Activated CD4-positive, alpha-beta T cell treated with anti-CD3 and anti-CD28 coated beads for 1 hour (primary cell): ENCODE measurements around the gene FLT4.
A peak's percentile ranks its signal among the peaks of the same experiment; 100 is the strongest.
"Not testable (repeated sequence)": the region's sequence is repeated elsewhere in the genome, so short reads cannot be mapped to it uniquely, and the experiment has no call there.

Experiments
- DNase-seq: peaks from one replicate; pipeline ENCODE4 v3.0.0-alpha.2; 2020

FLT4 gene

DNA sequence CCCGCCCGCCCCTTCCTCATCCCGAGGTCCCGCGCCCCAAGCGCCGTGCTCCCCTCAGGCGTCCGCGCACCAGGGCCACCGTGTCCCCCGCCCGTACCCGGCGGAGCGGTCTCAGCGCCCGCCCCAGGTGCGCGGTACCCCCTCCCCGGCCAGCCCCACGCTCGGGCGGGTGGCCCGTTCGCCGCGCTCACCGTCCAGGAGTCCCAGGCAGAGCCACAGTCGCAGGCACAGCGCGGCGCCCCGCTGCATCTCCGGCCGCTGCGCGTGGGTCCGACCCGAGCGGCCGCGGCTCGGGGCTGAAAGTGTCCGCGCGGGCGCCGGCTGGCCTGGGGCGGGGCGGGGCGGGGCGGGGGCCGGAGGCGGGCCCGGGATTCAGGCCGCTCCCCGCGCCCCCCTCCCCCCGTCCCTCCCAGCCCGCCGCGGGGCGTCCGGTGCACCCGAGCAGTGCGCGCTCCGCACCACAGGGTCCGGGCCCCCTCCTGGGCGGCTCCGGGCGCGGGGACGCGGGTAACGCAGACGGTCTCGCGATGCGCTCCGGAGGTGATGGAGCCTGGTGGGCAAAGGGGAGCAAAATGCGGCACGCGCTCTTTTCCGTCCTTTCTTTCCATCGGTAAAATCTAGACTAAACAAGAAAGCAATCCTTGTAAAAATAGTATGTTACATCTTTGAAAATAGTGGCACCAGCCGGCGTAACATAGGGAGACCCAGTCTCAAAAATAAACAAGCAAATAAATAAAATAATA, at the start of gene FLT4:
Gene FLT4, minus strand, starts transcription at position 304 of the 743 bp plus-strand sequence. Its CDS starts 55 bp downstream, at position 249.
- DNase-seq: no peak

DNA sequence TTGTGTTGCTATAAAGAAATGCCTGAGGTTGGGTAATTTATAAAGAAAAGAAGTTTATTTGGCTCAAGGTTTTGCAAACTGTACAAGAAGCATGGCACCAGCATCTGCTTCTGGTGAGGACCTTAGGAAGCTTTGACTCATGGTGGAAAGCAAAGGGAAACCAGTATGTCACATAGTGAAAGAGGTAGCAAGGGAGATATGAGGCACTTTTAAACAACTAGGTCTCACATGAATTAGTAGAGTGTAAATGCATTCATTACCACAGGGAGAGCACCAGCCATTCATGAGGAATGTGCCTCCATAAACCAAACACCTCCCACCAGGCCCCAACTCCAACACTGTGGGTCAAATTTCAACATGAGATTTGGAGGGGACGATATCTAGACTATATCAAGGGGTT, 49.6 kb upstream of the FLT4 start:
- DNase-seq: no peak

- DNase-seq: no peak
Observed at GRCh38 chr5:180696116-180696515, 46.7 kb upstream of the FLT4 start.

DNA sequence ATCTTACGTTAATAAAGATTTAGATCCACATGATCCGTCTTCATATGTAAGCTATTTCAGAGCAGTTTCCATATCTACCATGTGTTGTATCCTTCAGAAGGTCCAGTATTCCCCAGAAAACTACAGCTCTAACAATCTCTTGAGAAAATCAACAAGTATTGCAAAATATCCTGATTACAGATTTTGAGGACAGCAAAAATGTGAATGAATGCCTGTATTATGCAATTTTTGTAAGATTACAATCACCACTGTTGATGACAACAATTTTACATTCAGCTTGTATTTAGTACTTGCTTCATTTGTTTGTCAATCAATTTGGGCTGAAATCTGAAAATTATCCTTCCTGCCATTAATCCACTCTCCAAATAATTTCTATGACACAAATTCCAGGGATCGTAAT, 43.0 kb upstream of the FLT4 start:
- DNase-seq: no peak

GRCh38 chr5:180691046-180691445, 41.6 kb upstream of the FLT4 start:
- no peak for DNase-seq

DNA sequence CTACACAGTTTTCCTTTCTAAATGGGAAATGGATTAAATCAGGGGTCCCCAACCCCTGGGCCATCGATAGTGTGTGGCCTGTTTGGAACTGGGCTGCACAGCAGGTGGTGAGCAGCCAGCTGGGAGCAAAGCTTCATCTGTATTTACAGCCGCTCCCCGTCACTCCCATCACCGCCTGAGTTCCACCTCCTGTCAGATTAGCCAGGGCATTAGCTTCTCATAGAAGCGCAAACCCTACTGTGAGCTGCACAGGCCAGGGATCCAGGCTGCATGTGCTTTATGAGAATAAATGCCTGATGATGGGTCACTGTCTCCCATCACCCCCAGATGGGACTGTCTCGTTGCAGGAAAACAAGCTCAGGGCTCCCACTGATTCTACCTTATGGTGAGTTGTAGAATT, 41.2 kb upstream of the FLT4 start:
- no peak for DNase-seq

DNA sequence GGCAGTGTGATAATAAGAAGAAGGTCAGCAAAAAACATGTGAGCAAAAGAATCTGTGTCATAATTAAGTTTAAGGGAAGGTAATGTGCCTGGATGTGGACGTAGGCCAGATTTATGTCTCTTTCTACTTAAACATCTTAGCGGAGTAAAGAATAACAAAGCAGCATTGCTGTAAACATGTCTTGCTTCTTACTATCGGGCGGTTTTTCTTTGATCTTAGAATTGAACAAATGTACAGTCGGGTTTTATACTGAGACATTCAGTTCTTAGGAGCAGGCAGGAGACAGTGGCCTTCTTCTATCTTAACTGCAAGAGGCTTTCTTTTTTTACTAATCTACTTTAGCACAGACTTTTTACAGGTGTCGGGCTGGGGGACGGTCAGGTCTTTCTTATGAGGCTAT, 40.4 kb upstream of the FLT4 start:
- DNase-seq: no peak

DNA sequence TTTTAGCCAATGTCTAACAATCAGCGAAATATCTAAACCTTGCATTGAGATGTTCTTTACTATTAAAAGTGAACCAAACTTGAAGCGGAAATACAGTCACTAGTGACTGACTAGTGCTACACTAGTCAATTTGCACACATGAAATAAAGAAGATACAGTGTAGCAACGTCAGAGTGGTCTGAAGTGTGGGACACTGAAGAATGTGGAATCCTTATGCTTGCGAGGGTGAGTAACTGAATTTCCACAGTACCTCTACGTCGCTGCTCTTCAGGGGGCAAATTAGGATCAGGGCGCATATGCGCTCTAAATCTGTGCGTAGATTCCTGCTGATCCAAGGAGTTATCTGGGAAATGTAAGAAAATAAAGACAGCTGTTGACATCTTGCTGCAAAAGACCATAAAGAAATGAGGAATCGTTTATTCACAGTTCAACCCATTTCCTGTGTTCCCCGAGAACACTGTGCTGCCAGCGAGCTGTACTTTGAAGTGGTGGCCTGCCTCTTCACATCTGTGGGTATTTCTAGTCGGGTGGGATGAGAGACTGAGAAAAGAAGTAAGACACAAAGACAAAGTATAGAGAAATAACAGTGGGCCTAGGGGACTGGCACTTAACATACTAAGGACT, 39.8 kb upstream of the FLT4 start:
- no peak for DNase-seq

- no peak for DNase-seq
Observed at GRCh38 chr5:180688330-180689070, 39.1 kb upstream of the FLT4 start.

DNA sequence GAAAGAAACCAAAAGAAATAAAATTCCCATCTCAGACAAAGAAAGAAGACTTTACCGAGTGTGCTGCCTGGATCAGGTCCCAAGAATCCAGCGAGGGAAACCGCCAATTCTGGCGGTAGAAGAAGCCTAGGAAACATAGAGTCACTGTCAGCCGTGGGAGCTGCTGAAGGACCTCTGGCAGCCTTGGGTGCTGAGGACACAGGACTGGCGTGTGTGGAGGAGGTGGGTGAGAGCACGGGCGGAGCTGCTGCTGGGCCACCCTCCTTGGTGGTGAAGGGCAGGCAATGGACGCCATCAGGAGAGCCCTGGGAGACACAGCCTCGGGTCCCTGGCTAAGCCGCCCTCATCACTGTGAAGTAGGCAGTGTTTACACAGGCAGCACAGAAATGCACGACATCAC, 37.4 kb upstream of the FLT4 start:
- DNase-seq: not testable (repeated sequence)

GRCh38 chr5:180684623-180685161, 35.3 kb upstream of the FLT4 start:
- DNase-seq: no peak

- DNase-seq: no peak
Observed at GRCh38 chr5:180683220-180683922, 34.0 kb upstream of the FLT4 start.

- no peak for DNase-seq
Observed at GRCh38 chr5:180682560-180682959, 33.2 kb upstream of the FLT4 start.

DNA sequence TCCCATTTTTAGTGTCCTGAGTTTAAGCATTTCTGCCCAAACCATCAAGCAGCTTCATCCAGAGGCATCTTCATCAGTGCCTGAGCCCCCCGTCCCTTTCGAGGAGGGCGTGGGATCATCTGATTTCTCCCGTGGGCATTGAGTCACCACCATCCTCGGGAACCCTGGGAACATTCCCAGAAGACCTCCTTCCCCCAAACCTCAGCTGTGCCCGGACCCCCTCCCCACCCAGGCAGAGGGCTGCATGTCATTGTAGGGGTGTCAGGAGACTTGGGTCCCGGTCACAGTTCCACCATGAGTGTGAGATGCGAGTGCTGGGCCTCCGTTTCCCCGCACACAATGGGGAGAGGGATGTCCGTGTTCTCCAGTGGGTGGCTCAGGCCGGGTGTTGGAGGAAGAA, 32.6 kb upstream of the FLT4 start:
- DNase-seq: not testable (repeated sequence)

GRCh38 chr5:180678319-180678718, 28.9 kb upstream of the FLT4 start:
- DNase-seq: not testable (repeated sequence)

GRCh38 chr5:180675036-180675635, 25.7 kb upstream of the FLT4 start:
- DNase-seq: no peak

DNA sequence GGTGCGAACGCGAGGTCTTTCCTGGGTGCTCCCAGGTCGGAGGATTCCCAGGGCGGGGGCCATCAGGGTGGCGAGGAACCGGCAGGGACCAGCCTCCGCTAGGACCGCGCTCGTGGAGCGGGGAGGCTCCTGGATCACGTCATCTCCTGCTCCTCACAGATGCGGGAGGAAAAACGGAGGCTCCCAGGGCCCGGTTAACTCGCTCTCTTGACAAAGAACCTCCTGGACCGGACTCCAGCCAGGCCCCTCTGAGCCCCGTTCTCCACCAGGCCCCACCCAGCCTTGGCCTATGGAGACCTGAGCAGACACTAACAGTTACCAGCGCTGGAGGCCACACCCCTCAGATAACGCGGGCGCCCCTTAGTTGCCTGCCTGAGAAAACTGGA, 24.7 kb upstream of the FLT4 start:
- DNase-seq: not testable (repeated sequence)

GRCh38 chr5:180673371-180674089, 24.1 kb upstream of the FLT4 start:
- no peak for DNase-seq

DNA sequence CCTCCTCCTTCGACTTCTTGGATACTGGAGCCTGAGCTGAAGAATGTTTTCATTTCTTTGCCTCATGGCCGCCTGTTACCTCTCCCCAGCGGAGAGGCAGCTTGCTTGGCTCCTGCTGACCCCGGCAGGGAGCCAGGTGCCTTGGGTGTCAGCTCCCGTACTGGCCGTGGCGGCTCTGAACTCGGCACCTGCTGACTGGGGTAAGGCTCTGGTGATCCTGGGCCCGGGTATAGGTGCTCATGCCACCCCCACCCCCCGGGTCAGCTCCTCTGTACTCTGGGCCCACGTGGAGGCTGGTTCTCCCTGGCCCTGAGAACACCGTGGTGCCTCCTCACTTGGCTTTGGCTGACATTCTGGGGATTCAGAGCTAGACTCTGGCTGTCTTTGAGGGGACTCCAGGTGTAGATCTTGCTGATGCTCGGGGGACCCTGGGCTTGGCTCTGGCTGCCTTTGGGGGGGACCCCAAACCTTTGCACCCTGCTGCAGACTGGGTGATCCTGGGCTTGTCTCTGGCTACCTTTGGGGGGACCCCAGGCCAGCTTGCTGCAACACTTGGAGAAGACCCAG, 22.6 kb upstream of the FLT4 start:
- not testable (repeated sequence) for DNase-seq

- DNase-seq: peak; percentile 35
Observed at GRCh38 chr5:180670586-180671359, 21.4 kb upstream of the FLT4 start.

DNA sequence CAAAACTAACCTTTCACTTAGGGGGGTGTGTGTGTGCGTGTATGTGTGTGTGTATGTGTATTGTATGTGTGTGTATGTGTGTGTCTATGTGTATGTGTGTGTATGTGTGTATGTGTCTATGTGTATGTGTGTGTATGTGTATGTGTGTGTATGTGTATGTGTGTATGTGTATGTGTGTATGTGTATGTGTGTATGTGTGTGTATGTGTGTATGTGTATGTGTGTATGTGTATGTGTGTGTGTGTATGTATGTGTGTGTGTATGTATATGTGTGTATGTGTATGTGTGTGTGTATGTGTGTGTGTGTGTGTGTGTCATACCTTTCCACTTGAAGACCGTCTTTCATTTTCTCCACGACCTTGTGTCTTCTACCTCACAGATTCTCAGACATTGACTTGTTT, 20.8 kb upstream of the FLT4 start:
- no peak for DNase-seq
